ENCODE data around the gene MAPK11.

Gene MAPK11

GRCh38 chr22:50259302-50259701 is 10.9 kb downstream of the MAPK11 start:
- FAIRE-seq = no peak

GRCh38 chr22:50258361-50259292 is 11.6 kb downstream of the MAPK11 start:
- FAIRE-seq = no peak

- FAIRE-seq = no peak
Observed at GRCh38 chr22:50257451-50258360, 12.5 kb downstream of the MAPK11 start.

GRCh38 chr22:50257041-50257440 is 13.1 kb downstream of the MAPK11 start:
- FAIRE-seq = no peak

- FAIRE-seq = no peak
Observed at GRCh38 chr22:50256258-50256862, 13.8 kb downstream of the MAPK11 start.

GRCh38 chr22:50255607-50256006 is 14.6 kb downstream of the MAPK11 start:
- FAIRE-seq = no peak

- no peak for FAIRE-seq
Observed at GRCh38 chr22:50255099-50255498, 15.1 kb downstream of the MAPK11 start.

- no peak for FAIRE-seq
Observed at GRCh38 chr22:50253941-50254340, 16.2 kb downstream of the MAPK11 start.

GRCh38 chr22:50253046-50253915 is 16.9 kb downstream of the MAPK11 start:
- FAIRE-seq = no peak

- no peak for FAIRE-seq
Observed at GRCh38 chr22:50252082-50253045, 17.8 kb downstream of the MAPK11 start.

- no peak for FAIRE-seq
Observed at GRCh38 chr22:50251477-50252081, 18.6 kb downstream of the MAPK11 start.

GRCh38 chr22:50250555-50251476 is 19.4 kb downstream of the MAPK11 start, which contains the start of gene HDAC10:
Gene HDAC10 (minus strand): TSS chr22:50251265. CDS start chr22:50251032, 233 bp downstream.
- no peak for FAIRE-seq

GRCh38 chr22:50250249-50250554 is 20.0 kb downstream of the MAPK11 start:
- no peak for FAIRE-seq

- no peak for FAIRE-seq
Observed at GRCh38 chr22:50249341-50250248, 20.6 kb downstream of the MAPK11 start.

GRCh38 chr22:50248196-50249081 is 21.7 kb downstream of the MAPK11 start:
- FAIRE-seq = no peak

- FAIRE-seq = no peak
Observed at GRCh38 chr22:50247748-50248147, 22.4 kb downstream of the MAPK11 start.
